ENCODE data around the gene ECE1. TPM values are rescaled to one million over a fixed set of nuclear protein-coding genes. Genes with fewer than 3 reads are reported as not detected.
A peak's percentile ranks its signal among the peaks of the same experiment; 100 is the strongest.

ECE1 gene
- total RNA-seq, 4 donors from 2014 or later, result 55.9 to 149 (median 112) TPM

DNA sequence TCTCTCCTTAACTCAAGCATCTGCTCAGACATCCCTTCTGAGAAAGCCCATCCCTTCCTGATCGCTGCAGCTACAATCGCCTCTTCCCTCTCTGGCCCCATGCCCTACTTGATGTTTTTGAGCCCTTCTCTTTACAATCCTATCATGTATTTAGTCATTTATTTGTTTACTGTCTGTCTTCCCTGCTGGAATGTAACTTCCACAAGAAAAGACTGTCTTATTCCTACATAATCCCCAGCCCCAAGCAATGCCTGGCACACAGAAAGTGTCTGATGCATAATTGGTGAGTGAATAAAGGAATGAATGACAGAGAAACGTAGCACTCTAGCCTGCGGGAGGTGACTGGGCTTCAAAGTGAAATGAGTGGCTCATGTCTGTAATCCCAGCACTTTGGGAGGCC is 25.4 kb downstream of the ECE1 start:
- TF ChIP-seq POLR2A (IDR thresholded peaks at IDR 0.05), result no peak
- TF ChIP-seq, protein P1, sequence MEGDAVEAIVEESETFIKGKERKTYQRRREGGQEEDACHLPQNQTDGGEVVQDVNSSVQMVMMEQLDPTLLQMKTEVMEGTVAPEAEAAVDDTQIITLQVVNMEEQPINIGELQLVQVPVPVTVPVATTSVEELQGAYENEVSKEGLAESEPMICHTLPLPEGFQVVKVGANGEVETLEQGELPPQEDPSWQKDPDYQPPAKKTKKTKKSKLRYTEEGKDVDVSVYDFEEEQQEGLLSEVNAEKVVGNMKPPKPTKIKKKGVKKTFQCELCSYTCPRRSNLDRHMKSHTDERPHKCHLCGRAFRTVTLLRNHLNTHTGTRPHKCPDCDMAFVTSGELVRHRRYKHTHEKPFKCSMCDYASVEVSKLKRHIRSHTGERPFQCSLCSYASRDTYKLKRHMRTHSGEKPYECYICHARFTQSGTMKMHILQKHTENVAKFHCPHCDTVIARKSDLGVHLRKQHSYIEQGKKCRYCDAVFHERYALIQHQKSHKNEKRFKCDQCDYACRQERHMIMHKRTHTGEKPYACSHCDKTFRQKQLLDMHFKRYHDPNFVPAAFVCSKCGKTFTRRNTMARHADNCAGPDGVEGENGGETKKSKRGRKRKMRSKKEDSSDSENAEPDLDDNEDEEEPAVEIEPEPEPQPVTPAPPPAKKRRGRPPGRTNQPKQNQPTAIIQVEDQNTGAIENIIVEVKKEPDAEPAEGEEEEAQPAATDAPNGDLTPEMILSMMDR (IDR thresholded peaks at IDR 0.05), result no peak
- TF ChIP-seq EP300 (IDR thresholded peaks at IDR 0.05; ENCODE audit: low read depth), result no peak
- no peak for TF ChIP-seq POLR2AphosphoS5 (IDR thresholded peaks at IDR 0.05)
- no peak overlapping the region for H3K27ac ChIP-seq
- H3K36me3 ChIP-seq, result no peaks in the 10 kb centered on the region
- intact Hi-C loops (cut with DNase I; ENCODE audit: low total_unique reads) (no loop called here), in situ Hi-C loops (cut with MboI; ENCODE audit: low pct_ligation_motif_present in 1 of 4, low pct_unique_long_range_greater_than_20kb in 1 of 4, low sequenced_read_pairs in 3 of 4) (no loop called here)
- no peak overlapping the region for H3K4me3 ChIP-seq
- no peak for DNase-seq
- H3K27me3 ChIP-seq, result no peaks in the 10 kb centered on the region
- peaks cover 20 to 33% (median 21%) of the 10 kb centered on the region in 4 donors for H3K4me1 ChIP-seq
- no peaks in the 10 kb centered on the region for H3K9me3 ChIP-seq
- 82 to 100% methylated on average over 2 to 4 of the region's 4 CpGs for WGBS, 2 donors (ENCODE audit: low coverage in 1 of 2)

DNA sequence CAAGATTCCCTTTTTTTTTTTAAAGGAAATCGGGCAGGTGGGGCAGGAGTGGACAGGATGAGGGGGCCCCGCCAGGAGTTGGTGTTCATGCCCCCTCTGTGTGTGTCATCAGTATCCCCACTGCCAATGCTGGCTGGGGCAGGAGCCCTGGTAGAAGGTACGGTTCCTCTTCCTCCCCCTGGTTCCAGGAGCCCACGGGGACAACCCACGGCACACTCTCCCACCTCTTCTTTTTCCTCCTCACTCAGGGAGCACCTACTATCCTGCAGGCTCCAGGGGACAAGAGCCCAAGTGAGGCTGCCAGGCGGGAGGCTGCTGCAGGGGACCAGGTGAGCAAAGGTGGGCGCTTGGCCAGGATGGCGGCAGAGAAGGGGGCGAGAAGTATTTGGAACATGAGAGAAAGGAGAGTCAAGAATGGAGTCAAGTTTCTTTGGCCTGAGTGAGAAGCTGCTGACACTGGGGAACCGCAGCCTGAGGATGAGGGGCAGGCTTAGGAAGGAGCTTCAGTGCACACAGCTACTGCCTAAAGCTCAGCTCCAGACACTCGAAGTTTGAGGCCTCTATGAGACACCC is 26.5 kb downstream of the ECE1 start:
- DNase-seq, result no peak
- in situ Hi-C loops (cut with MboI; ENCODE audit: low pct_ligation_motif_present in 1 of 4, low pct_unique_long_range_greater_than_20kb in 1 of 4, low sequenced_read_pairs in 3 of 4), result no loop called here

DNA sequence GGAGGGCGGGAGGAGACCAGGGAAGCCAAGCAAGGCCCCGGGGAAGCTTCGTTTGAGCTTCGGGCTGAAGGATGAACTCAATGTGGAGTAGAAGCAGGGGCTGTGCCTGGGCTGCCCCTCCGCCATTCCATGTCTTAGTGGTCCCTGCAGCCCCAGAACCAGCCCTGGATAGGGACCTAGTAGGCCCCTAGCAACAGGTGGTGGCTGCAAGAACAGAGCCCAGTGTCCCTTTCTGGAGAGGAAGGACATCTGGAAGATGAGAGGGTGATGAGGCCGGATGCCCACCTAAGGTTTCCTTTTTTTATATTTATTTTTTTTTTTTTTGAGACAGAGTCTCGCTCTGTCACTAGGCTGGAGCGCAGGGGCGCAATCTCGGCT is 27.2 kb downstream of the ECE1 start:
- intact Hi-C loops (cut with DNase I; ENCODE audit: low total_unique reads), result no loop called here
- peaks cover 0 to 6% (median 0%) of the 10 kb centered on the region in 4 donors for H3K36me3 ChIP-seq

More for the DNA sequence above, 26.5 kb downstream of the ECE1 start:
- Histone ChIP-seq H3K4me3 (no peak overlapping the region), H3K27me3 (no peaks in the 10 kb centered on the region), H3K4me1 (peaks cover 20 to 33% (median 21%) of the 10 kb centered on the region in 4 donors), H3K27ac (peak overlapping the region; percentile 80 to 88 (median 84)), H3K9me3 (no peaks in the 10 kb centered on the region), H3K36me3 (peaks cover 0 to 3% (median 0%) of the 10 kb centered on the region in 4 donors)
- 88 to 93% methylated on average over 3 to 11 of the region's 11 CpGs for whole genome bisulfite sequencing, 2 donors (ENCODE audit: low coverage in 1 of 2)
- TF ChIP-seq POLR2A (IDR thresholded peaks at IDR 0.05) (no peak), EP300 (IDR thresholded peaks at IDR 0.05; ENCODE audit: low read depth) (no peak), POLR2AphosphoS5 (IDR thresholded peaks at IDR 0.05) (no peak)
- TF ChIP-seq, protein P1 (IDR thresholded peaks at IDR 0.05), result no peak
- intact Hi-C loops (cut with DNase I; ENCODE audit: low total_unique reads), result no loop called here

DNA sequence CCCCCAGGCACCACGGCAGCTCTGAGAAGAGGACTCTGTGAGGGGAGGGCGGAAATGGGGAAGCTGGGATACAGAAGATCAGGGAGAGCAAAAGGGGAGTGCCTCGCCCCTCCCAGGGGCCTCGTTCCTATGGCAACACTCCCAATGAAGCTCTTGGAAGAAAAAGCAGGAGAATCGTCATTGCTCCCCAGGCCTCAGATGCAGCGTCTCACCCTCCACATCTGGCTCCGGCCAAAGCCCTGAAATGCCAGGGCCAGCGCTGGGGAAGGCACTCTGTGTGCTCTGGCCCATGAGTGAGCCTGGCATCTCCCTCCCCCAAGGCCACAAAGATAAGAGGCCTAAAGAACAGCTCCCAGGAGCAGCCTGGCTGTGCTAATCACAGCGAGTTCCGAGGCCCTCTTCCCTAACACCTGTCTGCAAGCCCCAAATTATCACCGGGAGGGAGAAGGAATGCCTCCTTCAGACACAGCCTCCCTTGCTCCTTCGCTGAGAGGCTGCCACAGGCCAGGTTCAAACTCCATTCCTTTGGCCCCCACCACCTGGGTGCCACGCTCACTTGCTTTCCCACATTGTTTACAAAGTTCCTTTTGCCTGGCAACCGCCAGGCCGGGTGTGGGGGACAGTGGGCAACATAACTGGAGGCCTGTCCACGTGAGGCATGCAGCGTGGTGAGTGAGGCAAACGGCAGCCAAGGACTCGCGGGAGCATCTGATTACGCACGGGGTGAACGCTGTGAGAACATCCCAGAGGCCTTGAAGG is 27.8 kb downstream of the ECE1 start:
- WGBS, 2 donors (ENCODE audit: low coverage in 1 of 2), result 54 to 64% methylated on average over 12 to 23 of the region's 23 CpGs
- peak overlapping the region; percentile 80 to 88 (median 84) for H3K27ac ChIP-seq
- TF ChIP-seq POLR2AphosphoS5 (IDR thresholded peaks at IDR 0.05) (no peak), POLR2A (IDR thresholded peaks at IDR 0.05) (no peak), EP300 (IDR thresholded peaks at IDR 0.05; ENCODE audit: low read depth) (no peak)
- TF ChIP-seq, protein P1 (IDR thresholded peaks at IDR 0.05), result no peak
- H3K4me3 ChIP-seq, result no peak overlapping the region
- peak; percentile 56 for DNase-seq
- peaks cover 0 to 7% (median 0%) of the 10 kb centered on the region in 4 donors for H3K36me3 ChIP-seq
- H3K27me3 ChIP-seq, result no peaks in the 10 kb centered on the region
- intact Hi-C loops (cut with DNase I; ENCODE audit: low total_unique reads), result no loop called here
- H3K9me3 ChIP-seq, result no peaks in the 10 kb centered on the region
- in situ Hi-C loops (cut with MboI; ENCODE audit: low pct_ligation_motif_present in 1 of 4, low pct_unique_long_range_greater_than_20kb in 1 of 4, low sequenced_read_pairs in 3 of 4), result no loop called here
- peaks cover 20 to 33% (median 21%) of the 10 kb centered on the region in 4 donors for H3K4me1 ChIP-seq

More for the DNA sequence above, 27.2 kb downstream of the ECE1 start:
- TF ChIP-seq POLR2A (IDR thresholded peaks at IDR 0.05), result no peak
- TF ChIP-seq, protein P1 (IDR thresholded peaks at IDR 0.05), result no peak
- no peak for TF ChIP-seq POLR2AphosphoS5 (IDR thresholded peaks at IDR 0.05)
- TF ChIP-seq EP300 (IDR thresholded peaks at IDR 0.05; ENCODE audit: low read depth), result no peak
- no peak overlapping the region for H3K4me3 ChIP-seq
- peaks cover 20 to 33% (median 21%) of the 10 kb centered on the region in 4 donors for H3K4me1 ChIP-seq
- H3K27me3 ChIP-seq, result no peaks in the 10 kb centered on the region
- 80 to 90% methylated on average over 1 to 10 of the region's 10 CpGs for WGBS, 2 donors (ENCODE audit: low coverage in 1 of 2)
- H3K27ac ChIP-seq, result peak overlapping the region; percentile 80 to 88 (median 84)
- no peaks in the 10 kb centered on the region for H3K9me3 ChIP-seq
- no peak for DNase-seq
- in situ Hi-C loops (cut with MboI; ENCODE audit: low pct_ligation_motif_present in 1 of 4, low pct_unique_long_range_greater_than_20kb in 1 of 4, low sequenced_read_pairs in 3 of 4), result no loop called here

Data from transverse colon (tissue), 4 donors.